Measurements from ENCODE around the gene COA1.

DNA sequence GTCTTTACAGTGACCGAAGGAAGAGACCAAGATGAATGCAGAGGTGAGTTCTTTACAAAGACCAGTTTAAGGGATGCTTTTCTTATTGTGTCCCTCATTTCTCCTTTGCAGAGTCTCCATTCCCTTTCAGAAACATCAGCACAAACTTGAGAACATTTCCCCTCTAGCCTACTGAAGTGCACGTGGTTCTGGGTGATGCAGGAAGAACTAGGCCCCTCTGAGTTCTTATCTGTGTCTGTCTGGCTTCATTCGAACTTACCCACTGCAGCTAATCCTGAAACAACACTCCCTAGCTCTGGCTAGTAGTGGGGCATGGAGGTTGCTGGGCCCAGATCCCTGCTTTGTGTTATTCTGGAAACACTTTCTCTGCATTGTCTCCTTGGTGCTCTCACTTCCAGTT is 41.8 kb upstream of the COA1 start:
- TF ChIP-seq, protein P1, sequence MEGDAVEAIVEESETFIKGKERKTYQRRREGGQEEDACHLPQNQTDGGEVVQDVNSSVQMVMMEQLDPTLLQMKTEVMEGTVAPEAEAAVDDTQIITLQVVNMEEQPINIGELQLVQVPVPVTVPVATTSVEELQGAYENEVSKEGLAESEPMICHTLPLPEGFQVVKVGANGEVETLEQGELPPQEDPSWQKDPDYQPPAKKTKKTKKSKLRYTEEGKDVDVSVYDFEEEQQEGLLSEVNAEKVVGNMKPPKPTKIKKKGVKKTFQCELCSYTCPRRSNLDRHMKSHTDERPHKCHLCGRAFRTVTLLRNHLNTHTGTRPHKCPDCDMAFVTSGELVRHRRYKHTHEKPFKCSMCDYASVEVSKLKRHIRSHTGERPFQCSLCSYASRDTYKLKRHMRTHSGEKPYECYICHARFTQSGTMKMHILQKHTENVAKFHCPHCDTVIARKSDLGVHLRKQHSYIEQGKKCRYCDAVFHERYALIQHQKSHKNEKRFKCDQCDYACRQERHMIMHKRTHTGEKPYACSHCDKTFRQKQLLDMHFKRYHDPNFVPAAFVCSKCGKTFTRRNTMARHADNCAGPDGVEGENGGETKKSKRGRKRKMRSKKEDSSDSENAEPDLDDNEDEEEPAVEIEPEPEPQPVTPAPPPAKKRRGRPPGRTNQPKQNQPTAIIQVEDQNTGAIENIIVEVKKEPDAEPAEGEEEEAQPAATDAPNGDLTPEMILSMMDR (IDR thresholded peaks at IDR 0.05) = no peak
- TF ChIP-seq POLR2A (IDR thresholded peaks at IDR 0.05) = no peak

All from esophagus squamous epithelium (tissue), 4 donors.